HG02970 (cell line): Measurements from ENCODE around the gene TSPY4.
"Not testable (repeated sequence)": the region's sequence is repeated elsewhere in the genome, so short reads cannot be mapped to it uniquely, and the experiment has no call there.

Source experiments
- ATAC-seq: cut with Tn5 transposase; IDR thresholded peaks from one replicate; pipeline ENCODE4 v1.9.1; 2021; ENCODE audit warnings: mild to moderate bottlenecking, moderate library complexity, moderate number of reproducible peaks; ENCODE audit not compliant: unreplicated experiment, low FRiP score

Gene TSPY4, protein sequence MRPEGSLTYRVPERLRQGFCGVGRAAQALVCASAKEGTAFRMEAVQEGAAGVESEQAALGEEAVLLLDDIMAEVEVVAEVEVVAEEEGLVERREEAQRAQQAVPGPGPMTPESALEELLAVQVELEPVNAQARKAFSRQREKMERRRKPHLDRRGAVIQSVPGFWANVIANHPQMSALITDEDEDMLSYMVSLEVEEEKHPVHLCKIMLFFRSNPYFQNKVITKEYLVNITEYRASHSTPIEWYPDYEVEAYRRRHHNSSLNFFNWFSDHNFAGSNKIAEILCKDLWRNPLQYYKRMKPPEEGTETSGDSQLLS

GRCh38 chrY:9337164-9337563, at the start of gene TSPY4:
Gene TSPY4 (plus strand): TSS chrY:9337464. CDS start chrY:9337510, 46 bp downstream.
- not testable (repeated sequence) for ATAC-seq

DNA sequence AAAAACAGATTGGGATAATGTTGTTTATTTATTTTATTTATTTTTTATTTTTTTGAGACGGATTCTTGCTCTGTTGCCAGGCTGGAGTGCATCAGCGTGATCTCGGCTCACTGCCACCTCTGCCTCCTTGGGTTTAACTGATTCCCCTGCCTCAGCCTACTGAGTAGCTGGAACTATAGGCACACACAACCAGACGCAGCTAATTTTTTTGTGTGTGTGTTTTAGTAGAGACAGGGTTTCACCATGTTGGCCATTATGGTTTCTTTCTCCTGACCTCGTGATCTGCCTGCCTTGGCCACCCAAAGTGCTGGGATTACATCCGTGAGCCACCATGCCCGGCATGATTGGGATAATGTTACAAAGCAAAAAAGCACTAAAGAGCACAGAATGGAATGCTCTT, 16.3 kb upstream of the TSPY4 start:
- no peak for ATAC-seq

DNA sequence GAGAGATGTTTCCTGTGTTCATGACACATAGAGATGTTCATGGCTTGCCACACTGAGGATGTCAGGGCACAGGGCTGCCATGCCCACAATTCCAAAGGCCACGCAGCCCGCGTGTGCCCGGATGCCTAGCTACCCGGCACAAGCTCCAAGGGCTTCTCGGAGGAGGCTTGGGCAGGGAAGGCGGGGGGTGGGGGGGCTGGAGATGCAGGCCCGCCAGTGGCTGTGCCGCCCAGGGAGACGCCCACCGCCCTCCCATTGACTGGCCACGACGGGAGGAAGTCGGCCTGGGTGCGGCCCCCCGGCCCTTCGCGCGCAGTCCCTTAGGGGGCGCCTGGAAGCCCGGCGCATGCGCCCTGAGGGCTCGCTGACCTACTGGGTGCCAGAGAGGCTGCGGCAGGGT, 20.2 kb downstream of the TSPY4 start, which contains the start of gene TSPY8:
TSPY8 (plus strand) TSS at position 301 of the 400 bp plus-strand sequence; CDS start at position 347, 46 bp downstream.
- not testable (repeated sequence) for ATAC-seq
